Measurements from ENCODE around the gene PTPRN.

The PTPRN gene

GRCh38 chr2:219293736-219294231 is 15.4 kb downstream of the PTPRN start:
- DNase-seq: no peak
- H3K4me1 ChIP-seq: no peaks in the 10 kb centered on the region
- no peak for TF ChIP-seq CTCF (IDR thresholded peaks at IDR 0.05; ENCODE audit: low read depth, low read length)
- H3K27me3 ChIP-seq: no peaks in the 10 kb centered on the region
- H3K36me3 ChIP-seq: peaks cover 14% of the 10 kb centered on the region
- H3K4me3 ChIP-seq (ENCODE audit: low read depth, low read length): no peak overlapping the region
- no peaks in the 10 kb centered on the region for H3K9me3 ChIP-seq

- Histone ChIP-seq H3K27me3 (no peaks in the 10 kb centered on the region), H3K4me1 (peaks cover 5% of the 10 kb centered on the region; the same call in 1 of the 2 replicates), H3K9me3 (no peaks in the 10 kb centered on the region), H3K4me3 (ENCODE audit: low read depth, low read length) (no peak overlapping the region), H3K36me3 (peaks cover 14% of the 10 kb centered on the region)
- TF ChIP-seq CTCF (IDR thresholded peaks at IDR 0.05; ENCODE audit: low read depth, low read length): no peak
- DNase-seq: no peak
Measured at GRCh38 chr2:219292616-219293015, 16.6 kb downstream of the PTPRN start.

GRCh38 chr2:219291910-219292490 is 17.2 kb downstream of the PTPRN start:
- TF ChIP-seq CTCF (IDR thresholded peaks at IDR 0.05; ENCODE audit: low read depth, low read length): no peak
- no peak for DNase-seq
- peaks cover 5% of the 10 kb centered on the region; the same call in 1 of the 2 replicates for H3K4me1 ChIP-seq
- H3K27me3 ChIP-seq: no peaks in the 10 kb centered on the region
- peaks cover 14% of the 10 kb centered on the region for H3K36me3 ChIP-seq
- H3K4me3 ChIP-seq (ENCODE audit: low read depth, low read length): no peak overlapping the region
- H3K9me3 ChIP-seq: no peaks in the 10 kb centered on the region

GRCh38 chr2:219291394-219291793 is 17.8 kb downstream of the PTPRN start:
- peaks cover 5% of the 10 kb centered on the region; the same call in 1 of the 2 replicates for H3K4me1 ChIP-seq
- H3K36me3 ChIP-seq: peaks cover 14% of the 10 kb centered on the region
- TF ChIP-seq CTCF (IDR thresholded peaks at IDR 0.05; ENCODE audit: low read depth, low read length): no peak
- H3K27me3 ChIP-seq: no peaks in the 10 kb centered on the region
- no peak overlapping the region for H3K4me3 ChIP-seq (ENCODE audit: low read depth, low read length)
- DNase-seq: no peak
- H3K9me3 ChIP-seq: no peaks in the 10 kb centered on the region

- peaks cover 5% of the 10 kb centered on the region; the same call in 1 of the 2 replicates for H3K4me1 ChIP-seq
- peaks cover 6% of the 10 kb centered on the region for H3K36me3 ChIP-seq
- no peak overlapping the region for H3K4me3 ChIP-seq (ENCODE audit: low read depth, low read length)
- no peaks in the 10 kb centered on the region for H3K9me3 ChIP-seq
- no peak for DNase-seq
- TF ChIP-seq CTCF (IDR thresholded peaks at IDR 0.05; ENCODE audit: low read depth, low read length): no peak
- no peaks in the 10 kb centered on the region for H3K27me3 ChIP-seq
Measured at GRCh38 chr2:219290381-219291171, 18.6 kb downstream of the PTPRN start.
